Mesendoderm (in vitro differentiated cells): ENCODE data around the gene RXFP1.

Experiments used
- DNase-seq: peaks from one replicate; pipeline ENCODE4 v3.0.0; 2013
- H2AK5ac ChIP-seq: 2 replicates; pipeline ENCODE4 v1.6.1; 2013; ENCODE audit warnings: low read length, inconsistent platforms
- H2BK120ac ChIP-seq: 2 replicates; pipeline ENCODE4 v1.6.1; 2013; ENCODE audit warnings: low read depth, mild to moderate bottlenecking, low read length, moderate library complexity, mixed read lengths
- H2BK15ac ChIP-seq: replicated peaks from 2 replicates; pipeline ENCODE4 v1.6.1; 2013; ENCODE audit warnings: low read depth, mild to moderate bottlenecking, moderate library complexity
- H2BK5ac ChIP-seq: 2 replicates; pipeline ENCODE4 v1.6.1; 2013; ENCODE audit warnings: low read length, inconsistent platforms
- H3K18ac ChIP-seq: 2 replicates; pipeline ENCODE4 v1.6.1; 2013; ENCODE audit warnings: mild to moderate bottlenecking, low read length, mixed read lengths
- H3K23ac ChIP-seq: one replicate; pipeline ENCODE4 v1.6.1; 2013; ENCODE audit warnings: low read length
- H3K27ac ChIP-seq: 2 replicates; pipeline ENCODE4 v1.5.1; 2013; ENCODE audit warnings: low read depth, mild to moderate bottlenecking, inconsistent platforms, low read length, moderate library complexity
- H3K27me3 ChIP-seq: 2 replicates; pipeline ENCODE4 v1.6.1; 2013; ENCODE audit warnings: low read length, control low read depth, mild to moderate bottlenecking, inconsistent platforms; ENCODE audit not compliant: insufficient read depth, poor library complexity
- H3K36me3 ChIP-seq: 2 replicates; pipeline ENCODE4 v1.6.1; 2013; ENCODE audit warnings: low read length, inconsistent platforms; ENCODE audit not compliant: control insufficient read depth, insufficient read depth
- H3K4ac ChIP-seq: one replicate; pipeline ENCODE4 v1.6.1; 2013; ENCODE audit warnings: low read depth, mild to moderate bottlenecking, low read length, moderate library complexity
- H3K4me1 ChIP-seq: 2 replicates; pipeline ENCODE4 v1.6.1; 2013; ENCODE audit warnings: low read depth, low read length, inconsistent platforms; ENCODE audit not compliant: control insufficient read depth
- H3K4me2 ChIP-seq: 2 replicates; pipeline ENCODE4 v1.6.1; 2013; ENCODE audit warnings: low read length
- H3K4me3 ChIP-seq: 2 replicates; pipeline ENCODE4 v1.5.1; 2013; ENCODE audit warnings: mild to moderate bottlenecking, low read length
- H3K56ac ChIP-seq: one replicate; pipeline ENCODE4 v1.6.1; 2013; ENCODE audit warnings: low read length
- H3K79me1 ChIP-seq: 2 replicates; pipeline ENCODE4 v1.6.1; 2013; ENCODE audit warnings: low read length, inconsistent platforms
- H3K79me2 ChIP-seq: 2 replicates; pipeline ENCODE4 v1.6.1; 2013; ENCODE audit warnings: mild to moderate bottlenecking, low read length; ENCODE audit not compliant: control insufficient read depth, insufficient read depth
- H3K9ac ChIP-seq: 2 replicates; pipeline ENCODE4 v1.6.1; 2013; ENCODE audit warnings: low read length, inconsistent platforms
- H4K5ac ChIP-seq: one replicate; pipeline ENCODE4 v1.6.1; 2013; ENCODE audit warnings: low read length
- H4K8ac ChIP-seq: one replicate; pipeline ENCODE4 v1.6.1; 2013; ENCODE audit warnings: low read depth, mild to moderate bottlenecking, control low read depth, low read length, moderate library complexity
- WGBS: extraction: QIAGEN DNeasy Blood & Tissue Kit; methylation state at CpG from one replicate; pipeline ENCODE4 v1.1.7; 2013; ENCODE audit warnings: low lambda C conversion rate, missing lambda C conversion rate; ENCODE audit not compliant: insufficient coverage; ENCODE audit errors: extremely low coverage; 5-methylcytosine and 5-hydroxymethylcytosine counted together

The RXFP1 gene

GRCh38 chr4:158536833-158537232 lies 15.2 kb downstream of the RXFP1 start:
- Histone ChIP-seq H3K4me1 (no peaks in the 10 kb centered on the region), H3K4ac (no peak overlapping the region), H2BK5ac (no peak overlapping the region), H3K27ac (no peak overlapping the region), H3K79me2 (no peaks in the 10 kb centered on the region), H3K23ac (no peak overlapping the region), H2BK15ac (no peak overlapping the region), H3K4me3 (no peak overlapping the region), H3K9ac (no peak overlapping the region), H2BK120ac (no peak overlapping the region), H3K36me3 (no peaks in the 10 kb centered on the region), H3K18ac (no peak overlapping the region), H3K27me3 (no peaks in the 10 kb centered on the region), H3K79me1 (no peaks in the 10 kb centered on the region), H3K4me2 (no peak overlapping the region), H4K8ac (no peak overlapping the region), H4K5ac (no peak overlapping the region), H2AK5ac (no peak overlapping the region), H3K56ac (no peak overlapping the region)
- WGBS, result no CpG with 5 or more reads among the region's 3 CpGs
- no peak for DNase-seq

DNA sequence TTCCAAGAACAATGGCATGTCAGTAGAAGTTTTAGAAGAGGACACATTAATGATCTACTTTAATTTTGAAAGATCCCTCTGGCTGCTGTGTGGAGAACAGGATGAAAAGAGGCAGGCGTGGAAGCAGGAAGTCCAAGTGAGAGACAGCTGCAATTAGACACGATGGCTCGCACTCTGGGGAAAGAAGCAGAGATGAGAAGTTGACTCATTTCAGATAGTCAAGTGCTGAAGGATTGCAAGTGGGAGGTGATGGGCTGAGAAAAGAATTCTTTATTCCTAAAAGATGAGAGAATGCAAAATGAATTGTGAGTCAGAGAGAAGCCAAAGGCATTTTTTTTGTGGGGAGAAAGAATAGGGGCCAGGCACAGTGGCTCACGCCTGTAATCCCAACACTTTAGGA lies 16.5 kb downstream of the RXFP1 start:
- H3K79me1 ChIP-seq, result no peaks in the 10 kb centered on the region
- H4K5ac ChIP-seq, result no peak overlapping the region
- H3K79me2 ChIP-seq, result no peaks in the 10 kb centered on the region
- no peak overlapping the region for H3K4me2 ChIP-seq
- no peak overlapping the region for H3K9ac ChIP-seq
- H2BK5ac ChIP-seq, result no peak overlapping the region
- H2BK120ac ChIP-seq, result no peak overlapping the region
- no peak overlapping the region for H2AK5ac ChIP-seq
- H3K4me1 ChIP-seq, result no peaks in the 10 kb centered on the region
- H4K8ac ChIP-seq, result peak overlapping the region; percentile 13
- no peaks in the 10 kb centered on the region for H3K36me3 ChIP-seq
- H3K27me3 ChIP-seq, result no peaks in the 10 kb centered on the region
- peak; percentile 21 for DNase-seq
- H2BK15ac ChIP-seq, result no peak overlapping the region
- H3K56ac ChIP-seq, result no peak overlapping the region
- no peak overlapping the region for H3K23ac ChIP-seq
- no peak overlapping the region for H3K27ac ChIP-seq
- H3K18ac ChIP-seq, result no peak overlapping the region
- H3K4me3 ChIP-seq, result no peak overlapping the region
- H3K4ac ChIP-seq, result no peak overlapping the region
- no CpG with 5 or more reads among the region's 4 CpGs for WGBS

DNA sequence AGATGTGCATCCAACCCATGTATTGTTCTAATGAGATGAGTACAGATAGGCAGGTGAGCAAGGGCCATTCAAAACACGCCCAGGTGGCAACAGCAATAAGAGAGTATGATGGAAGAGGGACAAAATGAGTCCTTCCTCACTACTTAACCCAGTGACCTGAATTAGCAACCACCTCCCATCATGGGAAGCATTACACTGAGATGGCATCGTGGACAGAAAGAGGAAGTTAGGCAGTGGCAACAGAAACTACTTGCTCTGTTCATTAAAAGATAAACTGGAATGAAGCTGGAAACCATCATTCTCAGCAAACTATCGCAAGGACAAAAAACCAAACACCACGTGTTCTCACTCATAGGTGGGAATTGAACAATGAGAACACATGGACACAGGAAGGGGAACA lies 17.2 kb downstream of the RXFP1 start:
- Histone ChIP-seq H2BK5ac (no peak overlapping the region), H4K5ac (no peak overlapping the region), H3K4me1 (no peaks in the 10 kb centered on the region), H3K4me3 (no peak overlapping the region), H3K4me2 (no peak overlapping the region), H3K79me1 (no peaks in the 10 kb centered on the region), H3K36me3 (no peaks in the 10 kb centered on the region), H3K23ac (no peak overlapping the region), H3K4ac (no peak overlapping the region), H3K79me2 (no peaks in the 10 kb centered on the region), H2BK120ac (no peak overlapping the region), H4K8ac (no peak overlapping the region), H3K9ac (no peak overlapping the region), H3K27me3 (no peaks in the 10 kb centered on the region), H2BK15ac (no peak overlapping the region), H3K56ac (no peak overlapping the region), H3K27ac (no peak overlapping the region), H2AK5ac (no peak overlapping the region), H3K18ac (no peak overlapping the region)
- no CpG with 5 or more reads among the region's 4 CpGs for WGBS
- no peak for DNase-seq

DNA sequence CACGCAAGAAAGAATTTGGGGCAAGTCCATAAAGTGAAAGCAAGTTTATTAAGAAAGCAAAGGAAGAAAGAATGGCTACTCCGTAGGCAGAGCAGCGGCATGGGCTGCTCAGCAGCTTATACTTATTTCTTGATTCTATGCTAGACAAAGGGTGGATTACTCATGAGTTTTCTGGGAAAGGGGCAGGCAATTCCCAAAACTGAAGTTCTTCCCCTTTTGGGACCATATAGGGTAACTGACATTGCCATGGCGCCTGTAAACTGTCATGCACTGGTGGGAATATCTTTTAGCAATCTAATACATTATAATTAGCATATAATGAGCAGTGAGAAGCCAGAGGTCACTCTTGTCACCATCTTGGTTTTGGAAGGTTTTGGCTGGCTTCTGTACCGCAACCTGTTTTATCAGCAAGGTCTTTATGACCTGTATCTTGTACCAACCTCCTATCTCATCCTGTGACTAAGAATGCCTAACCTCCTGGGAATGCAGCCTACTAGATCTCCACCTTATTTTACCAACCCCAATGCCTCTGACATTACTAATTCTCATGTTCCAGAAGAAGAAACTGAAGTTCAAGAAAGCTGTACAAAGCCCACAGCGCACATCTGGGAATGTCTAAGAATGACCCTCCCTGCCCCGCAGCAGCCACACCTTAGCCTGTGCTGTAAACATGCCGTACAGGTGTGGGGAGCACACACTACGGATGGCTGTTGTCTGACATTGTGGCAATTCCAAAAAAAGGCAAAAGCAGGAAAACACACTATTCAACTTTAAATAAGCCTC lies 18.6 kb downstream of the RXFP1 start:
- WGBS, result no CpG with 5 or more reads among the region's 9 CpGs
- Histone ChIP-seq H2BK15ac (no peak overlapping the region), H2BK120ac (no peak overlapping the region), H3K27me3 (no peaks in the 10 kb centered on the region), H3K27ac (no peak overlapping the region), H2AK5ac (no peak overlapping the region), H4K5ac (no peak overlapping the region), H3K79me2 (no peaks in the 10 kb centered on the region), H3K36me3 (no peaks in the 10 kb centered on the region), H3K18ac (no peak overlapping the region), H3K4ac (no peak overlapping the region), H3K9ac (no peak overlapping the region), H3K4me2 (no peak overlapping the region), H3K4me3 (no peak overlapping the region), H3K4me1 (no peaks in the 10 kb centered on the region), H3K79me1 (no peaks in the 10 kb centered on the region), H3K23ac (no peak overlapping the region), H4K8ac (no peak overlapping the region), H3K56ac (no peak overlapping the region), H2BK5ac (no peak overlapping the region)
- DNase-seq, result no peak

DNA sequence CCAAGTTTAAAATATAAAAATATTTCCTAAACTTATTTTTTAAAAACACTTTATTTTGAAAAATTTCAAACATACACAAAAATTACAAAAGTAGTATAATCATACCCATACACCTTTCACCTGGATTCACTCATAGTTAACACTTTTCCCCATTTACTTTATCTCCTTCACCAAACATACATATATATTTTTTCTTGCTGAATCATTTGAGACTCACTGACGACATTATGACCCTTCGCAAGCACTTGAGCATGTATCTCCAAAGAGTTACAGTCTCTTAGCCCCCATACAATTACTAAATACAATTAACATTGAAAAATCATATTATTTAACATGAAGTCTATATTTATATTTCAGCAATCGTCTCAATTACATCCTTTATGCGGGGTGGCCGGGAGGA lies 19.8 kb downstream of the RXFP1 start:
- H3K4me2 ChIP-seq, result no peak overlapping the region
- no peak overlapping the region for H2AK5ac ChIP-seq
- no peak overlapping the region for H3K4ac ChIP-seq
- no peaks in the 10 kb centered on the region for H3K36me3 ChIP-seq
- H3K9ac ChIP-seq, result no peak overlapping the region
- no peak overlapping the region for H2BK5ac ChIP-seq
- no peak overlapping the region for H3K4me3 ChIP-seq
- H4K8ac ChIP-seq, result no peak overlapping the region
- no peak overlapping the region for H3K18ac ChIP-seq
- no peaks in the 10 kb centered on the region for H3K79me1 ChIP-seq
- H3K27ac ChIP-seq, result no peak overlapping the region
- no peak for DNase-seq
- H2BK120ac ChIP-seq, result no peak overlapping the region
- no peak overlapping the region for H2BK15ac ChIP-seq
- H3K79me2 ChIP-seq, result no peaks in the 10 kb centered on the region
- H3K23ac ChIP-seq, result no peak overlapping the region
- no peak overlapping the region for H3K56ac ChIP-seq
- WGBS, result 100% methylated on average over 2 of the region's 5 CpGs
- no peaks in the 10 kb centered on the region for H3K27me3 ChIP-seq
- no peaks in the 10 kb centered on the region for H3K4me1 ChIP-seq
- H4K5ac ChIP-seq, result no peak overlapping the region

DNA sequence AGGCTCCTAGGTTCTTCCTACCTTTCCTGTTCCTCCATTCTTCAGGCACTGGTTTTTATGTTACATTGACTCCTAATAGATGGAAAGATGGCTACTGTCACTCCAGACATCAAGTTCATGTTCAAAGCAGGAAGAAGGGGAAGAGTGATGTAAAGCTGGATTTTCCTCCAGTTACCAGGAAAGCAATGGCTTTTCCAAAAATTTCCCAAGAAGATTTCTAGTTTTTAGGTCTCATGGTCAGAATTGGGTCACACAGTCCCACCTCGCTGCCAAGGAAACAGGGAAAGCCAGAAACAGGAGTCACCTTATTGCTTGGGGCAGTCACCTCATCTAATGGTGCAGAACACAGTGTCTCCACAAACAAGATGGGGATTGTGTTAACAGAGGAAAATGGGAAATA lies 21.5 kb downstream of the RXFP1 start:
- Histone ChIP-seq H3K4me3 (no peak overlapping the region), H3K4me1 (no peaks in the 10 kb centered on the region), H4K5ac (no peak overlapping the region), H2BK15ac (no peak overlapping the region), H2BK5ac (no peak overlapping the region), H3K79me1 (no peaks in the 10 kb centered on the region), H2AK5ac (no peak overlapping the region), H3K4me2 (no peak overlapping the region), H3K36me3 (no peaks in the 10 kb centered on the region), H3K56ac (no peak overlapping the region), H2BK120ac (no peak overlapping the region), H3K9ac (no peak overlapping the region), H3K18ac (no peak overlapping the region), H3K27ac (no peak overlapping the region), H3K23ac (no peak overlapping the region), H4K8ac (no peak overlapping the region), H3K27me3 (no peaks in the 10 kb centered on the region), H3K79me2 (no peaks in the 10 kb centered on the region), H3K4ac (no peak overlapping the region)
- WGBS, result no CpG with 5 or more reads among the region's 1 CpG
- no peak for DNase-seq
